ENCODE measurements around the gene CACNA1F. TPM values are rescaled to one million over a fixed set of nuclear protein-coding genes. Genes with fewer than 3 reads are reported as not detected.
A peak's percentile ranks its signal among the peaks of the same experiment; 100 is the strongest.

Gene CACNA1F
- total RNA-seq, 1 experiment from 2014 or later: not detected

DNA sequence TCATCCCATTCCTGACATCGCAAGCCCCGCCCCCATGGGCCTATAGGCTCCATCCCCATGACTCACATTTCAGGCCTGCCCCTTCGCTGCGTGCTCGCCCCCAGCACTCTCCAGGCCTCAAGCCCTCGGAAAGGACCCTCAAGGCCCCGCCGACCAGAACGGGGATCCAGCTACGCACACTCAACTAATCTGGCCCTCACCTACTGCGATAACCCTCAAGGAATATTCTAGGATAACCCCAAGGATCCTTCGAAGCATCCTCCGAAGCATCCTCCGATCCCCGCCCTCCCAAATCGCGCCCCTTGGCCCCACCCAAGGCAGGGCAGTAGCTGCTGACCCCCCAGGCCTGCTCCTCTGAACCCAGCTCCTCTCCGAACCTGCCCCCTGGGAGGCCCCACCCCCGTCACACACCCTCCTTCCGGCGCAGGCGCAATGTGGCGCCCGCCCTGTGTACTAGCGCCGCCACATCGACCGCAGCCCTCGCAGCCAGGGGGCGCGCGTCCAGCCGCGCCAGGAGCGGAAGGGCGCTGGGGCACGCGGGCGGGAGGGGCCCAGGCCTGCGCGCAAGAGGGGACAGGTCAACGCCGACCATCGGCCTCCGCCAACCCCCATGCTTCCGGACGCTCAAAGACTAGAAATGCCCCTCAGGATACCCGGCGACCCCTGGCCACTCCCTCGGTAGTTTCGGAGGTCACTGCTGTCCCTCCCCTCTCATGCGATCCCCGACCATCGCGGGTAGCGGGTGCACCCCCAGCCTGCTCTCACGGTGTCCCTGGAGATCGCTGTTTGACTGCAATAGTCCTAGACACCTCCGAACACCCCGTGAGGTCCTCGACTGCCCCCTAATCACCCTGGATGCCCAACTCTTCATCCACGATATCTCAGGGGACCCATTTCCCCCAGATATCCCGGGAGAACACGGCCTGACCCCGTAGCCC is 77.0 kb downstream of the CACNA1F start:
- ChIA-PET CTCF (interaction anchor here (0.6 to 0.7 kb wide), 4 partner anchors 15 to 35 kb away, joined by 4 to 15 read pairs (median 10); no protein-coding TSS in a partner anchor), POLR2A (ENCODE audit: unreplicated experiment) (interaction anchor here (0.5 to 0.7 kb wide), 3 partner anchors 16 to 113 kb away, joined by 5 to 22 read pairs (median 6); partner anchors contain the start of gene TFE3)
- Histone ChIP-seq H3F3A (ENCODE audit: low read length, unreplicated experiment) (no peaks in the 10 kb centered on the region), H3K27ac (ENCODE audit: low read length) (peak overlapping the region; percentile 80), H3K4me2 (ENCODE audit: low read length) (peak overlapping the region; percentile 80), H3K9me2 (replicated peaks; ENCODE audit: low read length) (no peaks in the 10 kb centered on the region), H2AFZ (ENCODE audit: low read length) (peak overlapping the region; percentile 84), H3K27me3 (ENCODE audit: low read length) (no peaks in the 10 kb centered on the region), H3K79me2 (ENCODE audit: low read length) (no peaks in the 10 kb centered on the region), H4K20me1 (ENCODE audit: low read length) (no peaks in the 10 kb centered on the region), H3K4me3 (ENCODE audit: low read length) (peak overlapping the region; percentile 57), H3K9ac (ENCODE audit: low read length) (peak overlapping the region; percentile 74), H3K36me3 (ENCODE audit: low read depth, low read length) (no peaks in the 10 kb centered on the region), H3K9me3 (ENCODE audit: low read length) (no peaks in the 10 kb centered on the region), H3K4me1 (ENCODE audit: insufficient read depth, low read length) (peaks cover 6% of the 10 kb centered on the region; the same call in 1 of the 2 replicates)
- TF ChIP-seq EZH2phosphoT487 (IDR thresholded peaks at IDR 0.05; ENCODE audit: borderline replicate concordance, low read length) (no peak), CTCF (conservative IDR thresholded peaks at IDR 0.05; ENCODE audit: low read depth, low read length) (peak; percentile 67)
- peak; percentile 94 for ATAC-seq
- intact Hi-C loops (cut with micrococcal nuclease): no loop called here
- TSS peak; percentile 54 for BruUV-seq (replicated peaks)
- DNase-seq: peak; percentile 86

- no peak for TF ChIP-seq EZH2phosphoT487 (IDR thresholded peaks at IDR 0.05; ENCODE audit: borderline replicate concordance, low read length)
- no peak for TF ChIP-seq CTCF (conservative IDR thresholded peaks at IDR 0.05; ENCODE audit: low read depth, low read length)
- TF ChIP-seq EZH2 (IDR thresholded peaks at IDR 0.05; ENCODE audit: low read length, unreplicated experiment): no peak
- Histone ChIP-seq H3K9ac (ENCODE audit: low read length) (peak overlapping the region; percentile 74; the same call in 1 of the 2 replicates), H3K9me3 (ENCODE audit: low read length) (no peaks in the 10 kb centered on the region), H2AFZ (ENCODE audit: low read length) (peak overlapping the region; percentile 72), H3K9me2 (replicated peaks; ENCODE audit: low read length) (no peaks in the 10 kb centered on the region), H3K4me2 (ENCODE audit: low read length) (peak overlapping the region; percentile 80), H3K4me3 (ENCODE audit: low read length) (peak overlapping the region; percentile 57), H3K4me1 (ENCODE audit: insufficient read depth, low read length) (peaks cover 6% of the 10 kb centered on the region; the same call in 1 of the 2 replicates), H3K36me3 (ENCODE audit: low read depth, low read length) (no peaks in the 10 kb centered on the region), H4K20me1 (ENCODE audit: low read length) (no peaks in the 10 kb centered on the region), H3K27ac (ENCODE audit: low read length) (peak overlapping the region; percentile 80), H3K27me3 (ENCODE audit: low read length) (no peaks in the 10 kb centered on the region), H3K79me2 (ENCODE audit: low read length) (no peaks in the 10 kb centered on the region), H3F3A (ENCODE audit: low read length, unreplicated experiment) (no peaks in the 10 kb centered on the region)
- intact Hi-C loops (cut with micrococcal nuclease): no loop called here
- BruUV-seq (replicated peaks): TSS peak; percentile 84
- CTCF ChIA-PET: interaction anchor here (0.6 to 0.7 kb wide), 5 partner anchors 16 to 599 kb away, joined by 4 to 15 read pairs (median 9); no protein-coding TSS in a partner anchor
- POLR2A ChIA-PET (ENCODE audit: unreplicated experiment): interaction anchor here (0.5 to 0.6 kb wide), 2 partner anchors 27 to 112 kb away, joined by 6 to 22 read pairs; partner anchors contain the start of gene TFE3
- DNase-seq (peak; percentile 70), ATAC-seq (peak; percentile 58)
Measured at GRCh38 chrX:49155243-49155899, 77.8 kb downstream of the CACNA1F start.

Other genes with a start within 250 kb of the CACNA1F start
- 31.1 and 44.3 TPM in 2 replicates for gene GRIPAP1, start 231.1 kb downstream of the CACNA1F start, total RNA-seq (2014; rRNA removed)
- 46.9 and 56.9 TPM in 2 replicates for gene TFE3, start 190.0 kb downstream of the CACNA1F start, total RNA-seq (2014; rRNA removed)
- 5.3 and 7.1 TPM in 2 replicates for gene CCDC120, start 174.3 kb downstream of the CACNA1F start, total RNA-seq (2014; rRNA removed)
- gene PRAF2, start 159.3 kb downstream of the CACNA1F start, total RNA-seq (2014; rRNA removed): 0.07 and 0.69 TPM in 2 replicates
- gene WDR45, start 153.5 kb downstream of the CACNA1F start, total RNA-seq (2014; rRNA removed): 27.2 and 34.8 TPM in 2 replicates
- gene GPKOW, start 109.6 kb downstream of the CACNA1F start, total RNA-seq (2014; rRNA removed): 54.2 TPM in 2 replicates
- gene MAGIX, start 70.6 kb downstream of the CACNA1F start, total RNA-seq (2014; rRNA removed): 9.3 and 12.5 TPM in 2 replicates
- 165 and 171 TPM in 2 replicates for gene PLP2, start 61.4 kb downstream of the CACNA1F start, total RNA-seq (2014; rRNA removed)
- gene PRICKLE3, start 47.0 kb downstream of the CACNA1F start, total RNA-seq (2014; rRNA removed): 16.5 and 29.1 TPM in 2 replicates
- gene SYP, start 33.1 kb downstream of the CACNA1F start, total RNA-seq (2014; rRNA removed): 0.29 and 0.47 TPM in 2 replicates
- gene CCDC22, start 2.1 kb upstream of the CACNA1F start, total RNA-seq (2014; rRNA removed): 25.4 and 36.4 TPM in 2 replicates
- not detected in 2 replicates for gene FOXP3, start 31.4 kb upstream of the CACNA1F start, total RNA-seq (2014; rRNA removed)
- 11.8 and 17.8 TPM in 2 replicates for gene PPP1R3F, start 36.5 kb upstream of the CACNA1F start, total RNA-seq (2014; rRNA removed)
- not detected in 2 replicates for gene GAGE10, start 70.3 kb upstream of the CACNA1F start, total RNA-seq (2014; rRNA removed)
- gene GAGE12J, start 88.7 kb upstream of the CACNA1F start, total RNA-seq (2014; rRNA removed): not detected in 2 replicates
- not detected in 2 replicates for gene GAGE13, start 98.2 kb upstream of the CACNA1F start, total RNA-seq (2014; rRNA removed)